ENCODE results near the gene STK4. TPM values are rescaled to one million over a fixed set of nuclear protein-coding genes. Genes with fewer than 3 reads are reported as not detected.

The STK4 gene
- total RNA-seq, 1 donor = 33.7 TPM

DNA sequence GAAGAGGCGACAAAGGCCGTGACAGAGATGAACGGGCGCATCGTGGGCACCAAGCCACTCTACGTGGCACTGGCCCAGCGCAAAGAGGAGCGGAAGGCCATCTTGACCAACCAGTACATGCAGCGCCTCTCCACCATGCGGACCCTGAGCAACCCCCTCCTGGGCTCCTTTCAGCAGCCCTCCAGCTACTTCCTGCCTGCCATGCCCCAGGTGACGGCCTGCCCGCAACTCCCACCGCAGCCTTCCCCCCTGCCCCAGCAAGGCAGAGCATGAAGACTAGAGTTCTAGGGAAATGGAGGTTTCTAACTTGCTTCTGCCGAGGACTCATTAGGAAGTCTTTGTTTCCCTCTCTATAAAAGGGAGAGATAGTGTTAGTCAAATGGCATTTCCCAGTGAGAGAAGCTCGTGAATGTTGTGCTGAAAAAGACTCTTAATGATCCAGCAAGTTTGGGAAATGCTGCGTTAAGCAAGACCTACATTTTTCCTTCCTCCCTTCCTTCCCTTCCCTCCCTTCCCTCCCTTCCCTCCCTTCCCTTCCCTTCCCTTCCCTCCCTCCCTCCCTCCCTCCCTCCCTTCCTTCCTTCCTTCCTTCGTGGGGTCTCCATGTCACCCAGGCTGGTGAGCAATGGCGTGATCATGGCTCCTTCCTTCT is 35.7 kb upstream of the STK4 start:
- Histone ChIP-seq H3K4me3 (ENCODE audit: insufficient read depth, low read length) (no peak overlapping the region), H3K27me3 (ENCODE audit: insufficient read depth, low read length) (no peaks in the 10 kb centered on the region), H3K36me3 (ENCODE audit: insufficient read depth, low read length) (peaks cover 12% of the 10 kb centered on the region), H2AFZ (ENCODE audit: low read length) (no peak overlapping the region), H4K20me1 (ENCODE audit: insufficient read depth, low read length) (no peaks in the 10 kb centered on the region), H3K27ac (ENCODE audit: low read depth, low read length) (no peak overlapping the region), H3K79me2 (ENCODE audit: insufficient read depth, low read length) (no peaks in the 10 kb centered on the region), H3K9me3 (ENCODE audit: low read depth, low read length) (no peaks in the 10 kb centered on the region), H3K4me1 (ENCODE audit: insufficient read depth, low read length) (no peaks in the 10 kb centered on the region), H3K4me2 (ENCODE audit: insufficient read depth, low read length) (no peak overlapping the region)
- no peak for DNase-seq (ENCODE audit: insufficient read length, low spot score, missing footprints)
- TF ChIP-seq, protein P1, sequence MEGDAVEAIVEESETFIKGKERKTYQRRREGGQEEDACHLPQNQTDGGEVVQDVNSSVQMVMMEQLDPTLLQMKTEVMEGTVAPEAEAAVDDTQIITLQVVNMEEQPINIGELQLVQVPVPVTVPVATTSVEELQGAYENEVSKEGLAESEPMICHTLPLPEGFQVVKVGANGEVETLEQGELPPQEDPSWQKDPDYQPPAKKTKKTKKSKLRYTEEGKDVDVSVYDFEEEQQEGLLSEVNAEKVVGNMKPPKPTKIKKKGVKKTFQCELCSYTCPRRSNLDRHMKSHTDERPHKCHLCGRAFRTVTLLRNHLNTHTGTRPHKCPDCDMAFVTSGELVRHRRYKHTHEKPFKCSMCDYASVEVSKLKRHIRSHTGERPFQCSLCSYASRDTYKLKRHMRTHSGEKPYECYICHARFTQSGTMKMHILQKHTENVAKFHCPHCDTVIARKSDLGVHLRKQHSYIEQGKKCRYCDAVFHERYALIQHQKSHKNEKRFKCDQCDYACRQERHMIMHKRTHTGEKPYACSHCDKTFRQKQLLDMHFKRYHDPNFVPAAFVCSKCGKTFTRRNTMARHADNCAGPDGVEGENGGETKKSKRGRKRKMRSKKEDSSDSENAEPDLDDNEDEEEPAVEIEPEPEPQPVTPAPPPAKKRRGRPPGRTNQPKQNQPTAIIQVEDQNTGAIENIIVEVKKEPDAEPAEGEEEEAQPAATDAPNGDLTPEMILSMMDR (IDR thresholded peaks at IDR 0.05; ENCODE audit: extremely low read depth, low read depth, low read length) = no peak

DNA sequence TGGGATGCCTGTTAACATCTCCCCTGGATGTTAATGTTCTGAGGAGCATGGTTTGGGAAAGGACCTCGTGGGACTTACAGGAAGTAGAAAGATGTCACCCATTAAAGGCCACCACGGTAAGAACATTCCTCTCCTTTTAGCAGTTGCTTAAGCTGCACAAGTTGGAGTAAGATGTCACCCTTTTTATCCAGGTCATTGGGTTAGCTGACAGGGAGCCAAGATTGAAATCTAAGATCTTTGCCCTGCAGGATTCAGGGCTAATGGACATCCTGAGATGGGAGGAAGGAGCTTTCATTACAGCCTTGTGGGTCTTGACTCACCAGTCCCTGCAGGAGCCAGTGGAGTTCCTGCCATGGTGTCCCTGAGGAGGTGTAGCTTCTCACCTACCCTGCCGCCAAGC is 34.4 kb upstream of the STK4 start:
- TF ChIP-seq, protein P1 (IDR thresholded peaks at IDR 0.05; ENCODE audit: extremely low read depth, low read depth, low read length) = no peak
- Histone ChIP-seq H3K4me1 (ENCODE audit: insufficient read depth, low read length) (no peaks in the 10 kb centered on the region), H3K4me2 (ENCODE audit: insufficient read depth, low read length) (no peak overlapping the region), H3K27ac (ENCODE audit: low read depth, low read length) (no peak overlapping the region), H3K27me3 (ENCODE audit: insufficient read depth, low read length) (no peaks in the 10 kb centered on the region), H3K79me2 (ENCODE audit: insufficient read depth, low read length) (no peaks in the 10 kb centered on the region), H2AFZ (ENCODE audit: low read length) (no peak overlapping the region), H3K9me3 (ENCODE audit: low read depth, low read length) (no peaks in the 10 kb centered on the region), H3K4me3 (ENCODE audit: insufficient read depth, low read length) (no peak overlapping the region), H3K36me3 (ENCODE audit: insufficient read depth, low read length) (peaks cover 12% of the 10 kb centered on the region), H4K20me1 (ENCODE audit: insufficient read depth, low read length) (no peaks in the 10 kb centered on the region)
- no peak for DNase-seq (ENCODE audit: insufficient read length, low spot score, missing footprints)

DNA sequence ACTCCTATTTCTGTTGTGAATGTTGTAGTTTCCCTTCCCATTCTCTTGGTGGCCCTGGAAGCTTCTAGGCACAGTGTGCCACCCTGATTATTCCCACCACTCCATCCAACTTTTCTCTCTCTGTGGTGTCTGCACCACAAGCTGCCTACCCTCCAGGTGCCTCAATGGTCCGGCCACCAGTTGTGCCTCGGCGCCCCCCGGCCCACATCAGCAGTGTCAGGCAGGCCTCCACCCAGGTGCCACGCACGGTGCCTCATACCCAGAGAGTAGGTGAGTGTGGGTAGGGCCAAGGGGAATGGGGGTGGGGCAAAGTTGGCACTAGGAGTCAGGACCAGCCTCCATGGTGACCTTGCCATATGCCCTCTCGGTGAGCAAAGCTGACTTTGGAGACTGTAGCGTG is 33.4 kb upstream of the STK4 start:
- TF ChIP-seq, protein P1 (IDR thresholded peaks at IDR 0.05; ENCODE audit: extremely low read depth, low read depth, low read length) = no peak

DNA sequence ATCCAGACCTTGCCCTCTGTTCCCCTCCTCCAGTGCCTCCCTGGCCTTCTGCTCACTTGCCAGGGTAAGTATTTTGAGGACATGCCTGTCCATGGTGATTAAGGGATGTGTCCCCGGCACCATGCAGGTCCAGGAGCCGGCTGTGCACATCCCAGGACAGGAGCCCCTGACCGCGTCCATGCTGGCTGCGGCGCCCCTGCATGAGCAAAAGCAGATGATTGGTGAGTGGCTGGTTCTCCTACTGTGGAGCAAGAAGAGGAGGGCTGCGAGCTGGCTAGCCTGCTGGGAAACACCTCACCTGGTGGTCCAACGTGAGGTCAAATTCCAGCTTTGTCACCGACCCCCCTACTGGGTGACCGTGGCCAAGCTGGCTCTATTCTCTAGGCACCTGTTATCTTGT is 29.8 kb upstream of the STK4 start:
- Histone ChIP-seq H3K4me1 (ENCODE audit: insufficient read depth, low read length) (peaks cover 8% of the 10 kb centered on the region), H3K27ac (ENCODE audit: low read depth, low read length) (no peak overlapping the region), H3K36me3 (ENCODE audit: insufficient read depth, low read length) (peaks cover 32% of the 10 kb centered on the region), H3K4me2 (ENCODE audit: insufficient read depth, low read length) (no peak overlapping the region), H3K79me2 (ENCODE audit: insufficient read depth, low read length) (no peaks in the 10 kb centered on the region), H2AFZ (ENCODE audit: low read length) (no peak overlapping the region), H3K4me3 (ENCODE audit: insufficient read depth, low read length) (no peak overlapping the region), H3K27me3 (ENCODE audit: insufficient read depth, low read length) (no peaks in the 10 kb centered on the region), H4K20me1 (ENCODE audit: insufficient read depth, low read length) (no peaks in the 10 kb centered on the region), H3K9me3 (ENCODE audit: low read depth, low read length) (no peaks in the 10 kb centered on the region)
- DNase-seq (ENCODE audit: insufficient read length, low spot score, missing footprints) = no peak
- TF ChIP-seq, protein P1 (IDR thresholded peaks at IDR 0.05; ENCODE audit: extremely low read depth, low read depth, low read length) = no peak

More for the DNA sequence above, 33.4 kb upstream of the STK4 start:
- Histone ChIP-seq H3K4me3 (ENCODE audit: insufficient read depth, low read length) (no peak overlapping the region), H3K79me2 (ENCODE audit: insufficient read depth, low read length) (no peaks in the 10 kb centered on the region), H3K9me3 (ENCODE audit: low read depth, low read length) (no peaks in the 10 kb centered on the region), H2AFZ (ENCODE audit: low read length) (no peak overlapping the region), H3K36me3 (ENCODE audit: insufficient read depth, low read length) (peaks cover 12% of the 10 kb centered on the region), H3K27me3 (ENCODE audit: insufficient read depth, low read length) (no peaks in the 10 kb centered on the region), H4K20me1 (ENCODE audit: insufficient read depth, low read length) (no peaks in the 10 kb centered on the region), H3K4me2 (ENCODE audit: insufficient read depth, low read length) (no peak overlapping the region), H3K4me1 (ENCODE audit: insufficient read depth, low read length) (no peaks in the 10 kb centered on the region), H3K27ac (ENCODE audit: low read depth, low read length) (no peak overlapping the region)
- DNase-seq (ENCODE audit: insufficient read length, low spot score, missing footprints) = no peak
